IPS DF 4.7 (cell line): ENCODE measurements around the gene LYRM1.
"Not testable (repeated sequence)": the region's sequence is repeated elsewhere in the genome, so short reads cannot be mapped to it uniquely, and the experiment has no call there.

Experiments
- DNase-seq: peaks from one replicate; pipeline ENCODE4 v3.0.0-alpha.2; 2013; ENCODE audit warnings: low spot score; ENCODE audit errors: extremely low read depth

The LYRM1 gene

GRCh38 chr16:20973201-20973600, 72.6 kb downstream of the LYRM1 start:
- DNase-seq, result not testable (repeated sequence)
